Measurements from ENCODE around the gene STAT2. TPM values are rescaled to one million over a fixed set of nuclear protein-coding genes. Genes with fewer than 3 reads are reported as not detected.
"Not testable (repeated sequence)": the region's sequence is repeated elsewhere in the genome, so short reads cannot be mapped to it uniquely, and the experiment has no call there.

Gene STAT2
- total and polyA plus RNA-seq, 9 of the 15 experiments (the other 6 are each of a cell fraction or from before 2014, with no cell fraction given) = 15.5 to 46.9 (median 40.1) TPM

DNA sequence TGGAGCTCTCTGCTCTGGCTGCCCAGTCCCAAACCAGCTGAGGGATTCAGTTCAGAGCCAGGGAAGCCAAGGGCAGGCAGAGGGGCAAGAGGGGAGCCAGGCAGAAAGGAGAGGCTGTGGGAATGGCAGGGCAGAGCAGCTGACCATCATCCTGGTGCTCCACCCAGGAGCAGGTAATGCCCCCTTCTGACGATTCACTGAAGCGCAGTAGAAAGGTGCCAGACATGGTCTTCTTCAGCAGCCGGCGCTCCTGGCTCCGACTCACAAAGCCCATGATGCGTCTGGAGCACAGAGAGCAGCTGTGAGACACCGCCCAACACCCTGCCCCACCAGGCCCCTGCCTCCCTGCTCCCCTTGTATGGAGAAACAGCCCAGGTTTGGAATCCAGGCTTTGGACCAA lies 13.2 kb downstream of the STAT2 start (continued):
- TF ChIP-seq KLF13 (tag; IDR thresholded peaks at IDR 0.05; ENCODE audit: borderline replicate concordance, low read depth) (no peak), MEF2A (IDR thresholded peaks at IDR 0.05; ENCODE audit: control insufficient read depth, low read depth, low read length) (no peak)

DNA sequence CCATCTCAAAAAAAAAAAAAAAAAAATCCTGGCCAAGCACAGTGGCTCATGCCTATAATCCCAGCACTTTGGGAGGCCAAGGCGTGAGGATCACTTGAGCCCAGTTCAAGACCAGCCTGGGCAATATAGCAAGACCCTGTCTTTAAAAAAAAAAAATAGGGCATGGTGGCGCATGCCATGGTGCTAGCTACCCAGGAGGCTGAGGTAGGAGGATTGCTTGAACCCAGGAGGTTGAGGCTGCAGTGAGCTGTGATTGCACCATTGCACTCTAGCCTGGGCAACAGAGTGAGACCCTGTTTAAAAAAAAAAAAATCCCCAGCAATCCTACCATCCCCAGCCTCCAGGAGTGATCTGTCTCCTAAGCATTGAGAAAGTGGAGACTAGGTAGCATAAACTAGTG lies 17.6 kb downstream of the STAT2 start:
- BruUV-seq (replicated peaks); H3K9me1 ChIP-seq (ENCODE audit: control insufficient read depth, insufficient read depth, low read length); H3K27ac ChIP-seq (ENCODE audit: extremely low read depth, low read depth, low read length); H2AFZ ChIP-seq (ENCODE audit: low read depth, low read length); H3K79me2 ChIP-seq (ENCODE audit: control insufficient read depth, insufficient read depth, low read length); H4K20me1 ChIP-seq (replicated peaks; ENCODE audit: control insufficient read depth, insufficient read depth, low read length); H3K27me3 ChIP-seq (ENCODE audit: control insufficient read depth in 2 of 2, insufficient read depth in 2 of 2, low read length in 2 of 2); H3K4me3 ChIP-seq; ATAC-seq; CTCF ChIA-PET (ENCODE audit: low intra/inter-chr PET ratio); DNase-seq (ENCODE audit: extremely low read depth in 1 of 4, low spot score in 3 of 4); FAIRE-seq; intact Hi-C loops (cut with micrococcal nuclease); in situ Hi-C loops (cut with MboI); H3K9ac ChIP-seq (ENCODE audit: insufficient read depth in 1 of 2, low read depth in 2 of 2, low read length in 2 of 2); H3K4me2 ChIP-seq (ENCODE audit: insufficient read depth, low read length); H3K9me3 ChIP-seq (replicated peaks; ENCODE audit: control insufficient read depth, insufficient read depth, low read depth, low read length): not testable (repeated sequence)
- peaks cover 8 to 20% of the 10 kb centered on the region in 2 experiments; a peak in 4 of 5 replicates for H3K4me1 ChIP-seq (replicated peaks in 1 of 2; ENCODE audit: control insufficient read depth in 2 of 2, insufficient read depth in 2 of 2, low read length in 2 of 2)
- POLR2A ChIA-PET = interaction anchor here (0.6 to 19.0 kb wide), 2 partner anchors 12 to 336 kb away, joined by 3 to 274 read pairs; partner anchors contain the start of genes APOF and STAT2
- peaks cover 48% of the 10 kb centered on the region; the same call in 2 of the 3 replicates for H3K36me3 ChIP-seq (ENCODE audit: control insufficient read depth, insufficient read depth, low read length)
- WGBS (ENCODE audit: insufficient coverage, low coverage, missing lambda C conversion rate) = 88% methylated on average over 1 of the region's 2 CpGs
- TF ChIP-seq ZNF121 (CRISPR knock-in tag; conservative IDR thresholded peaks at IDR 0.05) = peak; percentile 84

DNA sequence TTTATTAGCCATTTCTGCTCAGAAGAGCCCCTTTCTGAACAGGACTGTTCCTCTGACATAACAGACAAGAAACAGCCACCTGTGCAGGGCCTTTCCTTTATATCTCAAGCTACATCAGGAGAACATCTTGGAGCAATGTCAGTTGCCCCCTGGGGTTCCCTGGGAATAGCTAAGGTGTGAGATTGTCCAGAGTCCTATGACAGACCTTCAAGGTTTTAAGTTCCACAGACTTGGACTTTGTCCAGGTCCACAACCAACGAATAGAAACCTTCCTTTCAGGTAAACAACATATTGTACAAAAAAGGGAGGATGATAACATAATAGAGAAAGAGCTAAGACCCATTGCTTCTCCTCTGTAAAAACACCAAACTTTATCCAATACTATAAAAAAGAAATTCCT lies 18.3 kb downstream of the STAT2 start:
- FAIRE-seq = no peak
- POLR2A ChIA-PET = interaction anchor here (0.6 to 19.0 kb wide), 4 partner anchors 9 to 336 kb away, joined by 3 to 274 read pairs (median 3); partner anchors contain the start of genes APOF and STAT2
- Histone ChIP-seq H3K36me3 (ENCODE audit: control insufficient read depth, insufficient read depth, low read length) (peaks cover 42% of the 10 kb centered on the region; the same call in 2 of the 3 replicates), H2AFZ (ENCODE audit: low read depth, low read length) (no peak overlapping the region), H3K4me2 (ENCODE audit: insufficient read depth, low read length) (no peak overlapping the region), H3K27me3 (ENCODE audit: control insufficient read depth in 2 of 2, insufficient read depth in 2 of 2, low read length in 2 of 2) (no peaks in the 10 kb centered on the region), H3K4me1 (replicated peaks in 1 of 2; ENCODE audit: control insufficient read depth in 2 of 2, insufficient read depth in 2 of 2, low read length in 2 of 2) (peaks cover 8 to 25% of the 10 kb centered on the region in 2 experiments; a peak in 4 of 5 replicates), H3K9me1 (ENCODE audit: control insufficient read depth, insufficient read depth, low read length) (peaks cover 7% of the 10 kb centered on the region), H4K20me1 (replicated peaks; ENCODE audit: control insufficient read depth, insufficient read depth, low read length) (no peaks in the 10 kb centered on the region), H3K9ac (ENCODE audit: insufficient read depth in 1 of 2, low read depth in 2 of 2, low read length in 2 of 2) (no peak overlapping the region), H3K9me3 (replicated peaks; ENCODE audit: control insufficient read depth, insufficient read depth, low read depth, low read length) (no peaks in the 10 kb centered on the region), H3K4me3 (no peak overlapping the region), H3K79me2 (ENCODE audit: control insufficient read depth, insufficient read depth, low read length) (peaks cover 7% of the 10 kb centered on the region; the same call in 2 of the 3 replicates), H3K27ac (ENCODE audit: extremely low read depth, low read depth, low read length) (peak overlapping the region; percentile 40; the same call in 1 of the 3 replicates)
- DNase-seq (ENCODE audit: extremely low read depth in 1 of 4, low spot score in 3 of 4) = no peak
- in situ Hi-C loops (cut with MboI) (no loop called here), intact Hi-C loops (cut with micrococcal nuclease) (no loop called here)
- CTCF ChIA-PET (ENCODE audit: low intra/inter-chr PET ratio) = no interaction called here
- BruUV-seq (replicated peaks) = no TSS peak
- ATAC-seq = no peak
- 18% methylated on average over 1 of the region's 1 CpG for WGBS (ENCODE audit: insufficient coverage, low coverage, missing lambda C conversion rate)
- TF ChIP-seq NCOA6 (IDR thresholded peaks at IDR 0.05) (no peak), ZNF445 (CRISPR knock-in tag; IDR thresholded peaks at IDR 0.05; ENCODE audit: low read depth) (no peak)

Data from K562 (cell line).